Neural progenitor cell (in vitro differentiated cells): ENCODE measurements around the gene PRKCE.

ENCODE experiments used
- EZH2phosphoT487 ChIP-seq: fragments of 200-600 bp; sonication (generic); IDR thresholded peaks from 2 replicates; pipeline ENCODE4 v1.6.1; 2017; ENCODE audit warnings: antibody characterized with exemption
- TF ChIP-seq, protein P1 (sequence below): fragments of 200-600 bp; sonication (generic); IDR thresholded peaks from 2 replicates; pipeline ENCODE4 v1.5.1; 2017; ENCODE audit warnings: antibody characterized with exemption, mild to moderate bottlenecking

DNA sequence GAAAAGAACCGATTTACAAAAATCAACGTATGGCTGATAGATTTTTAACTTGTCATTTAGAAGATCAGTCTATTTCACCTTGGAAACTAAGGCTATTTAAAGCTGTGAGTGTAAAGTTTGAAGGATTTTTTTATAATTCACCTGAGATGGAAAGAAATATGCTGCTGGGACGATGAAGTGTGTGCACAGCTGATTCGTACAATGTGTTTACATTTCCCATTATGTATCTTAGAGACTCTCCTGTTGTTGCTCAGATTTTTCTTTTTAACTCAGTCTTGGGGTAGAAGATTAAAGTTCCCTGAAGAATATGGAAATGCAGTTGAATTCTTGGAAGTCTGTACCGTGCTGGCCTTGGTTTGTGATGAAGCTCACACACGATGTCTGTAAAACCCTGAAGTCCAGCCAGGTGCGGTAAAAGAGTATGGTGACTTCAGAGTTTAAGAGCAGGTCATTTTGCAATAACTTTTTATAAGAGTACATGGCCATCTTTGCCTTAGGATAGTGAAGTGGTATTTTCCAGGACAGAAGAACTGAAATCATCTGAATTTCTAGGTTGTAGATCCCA is 250.1 kb downstream of the PRKCE start:
- TF ChIP-seq, protein P1, sequence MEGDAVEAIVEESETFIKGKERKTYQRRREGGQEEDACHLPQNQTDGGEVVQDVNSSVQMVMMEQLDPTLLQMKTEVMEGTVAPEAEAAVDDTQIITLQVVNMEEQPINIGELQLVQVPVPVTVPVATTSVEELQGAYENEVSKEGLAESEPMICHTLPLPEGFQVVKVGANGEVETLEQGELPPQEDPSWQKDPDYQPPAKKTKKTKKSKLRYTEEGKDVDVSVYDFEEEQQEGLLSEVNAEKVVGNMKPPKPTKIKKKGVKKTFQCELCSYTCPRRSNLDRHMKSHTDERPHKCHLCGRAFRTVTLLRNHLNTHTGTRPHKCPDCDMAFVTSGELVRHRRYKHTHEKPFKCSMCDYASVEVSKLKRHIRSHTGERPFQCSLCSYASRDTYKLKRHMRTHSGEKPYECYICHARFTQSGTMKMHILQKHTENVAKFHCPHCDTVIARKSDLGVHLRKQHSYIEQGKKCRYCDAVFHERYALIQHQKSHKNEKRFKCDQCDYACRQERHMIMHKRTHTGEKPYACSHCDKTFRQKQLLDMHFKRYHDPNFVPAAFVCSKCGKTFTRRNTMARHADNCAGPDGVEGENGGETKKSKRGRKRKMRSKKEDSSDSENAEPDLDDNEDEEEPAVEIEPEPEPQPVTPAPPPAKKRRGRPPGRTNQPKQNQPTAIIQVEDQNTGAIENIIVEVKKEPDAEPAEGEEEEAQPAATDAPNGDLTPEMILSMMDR = no peak
- TF ChIP-seq EZH2phosphoT487 = no peak
